Skin epidermis (tissue), 12 donors: ENCODE data around the gene HEPACAM.

Source experiments
- H3K27ac ChIP-seq, 21 experiments: fragments of 200-600 bp; sonication (generic) in 11 of 21; one replicate each; pipeline ENCODE4 v1.5.0; 2020; ENCODE audit warnings: mild to moderate bottlenecking in 3 of 21, inconsistent platforms in 2 of 21, moderate library complexity in 2 of 21
- H3K4me3 ChIP-seq, 7 experiments: fragments of 200-600 bp; sonication (generic) in 2 of 7; one replicate each; pipeline ENCODE4 v1.5.0; 2020; ENCODE audit warnings: inconsistent platforms in 2 of 7, mild to moderate bottlenecking in 2 of 7, moderate library complexity in 1 of 7

The HEPACAM gene

DNA sequence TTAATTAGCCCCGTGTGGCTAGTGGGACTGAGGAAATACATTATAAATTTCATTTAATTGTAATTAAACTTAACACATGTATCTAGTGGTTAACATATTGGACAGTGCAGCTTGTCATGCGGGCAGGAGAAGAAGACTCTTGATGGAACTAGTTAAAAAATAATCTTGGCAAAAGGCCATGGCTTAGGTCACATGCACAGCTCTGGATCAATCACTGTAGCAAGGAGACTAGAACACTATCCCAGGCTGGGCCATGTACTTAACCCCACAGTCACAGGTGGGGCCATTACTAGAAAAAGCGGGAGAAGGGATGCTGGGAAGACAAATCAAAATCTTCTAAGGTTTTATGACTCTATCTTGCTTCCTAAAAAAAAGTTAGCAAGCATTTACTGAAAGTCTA is 8.7 kb upstream of the HEPACAM start:
- H3K27ac ChIP-seq, result no peak overlapping the region

DNA sequence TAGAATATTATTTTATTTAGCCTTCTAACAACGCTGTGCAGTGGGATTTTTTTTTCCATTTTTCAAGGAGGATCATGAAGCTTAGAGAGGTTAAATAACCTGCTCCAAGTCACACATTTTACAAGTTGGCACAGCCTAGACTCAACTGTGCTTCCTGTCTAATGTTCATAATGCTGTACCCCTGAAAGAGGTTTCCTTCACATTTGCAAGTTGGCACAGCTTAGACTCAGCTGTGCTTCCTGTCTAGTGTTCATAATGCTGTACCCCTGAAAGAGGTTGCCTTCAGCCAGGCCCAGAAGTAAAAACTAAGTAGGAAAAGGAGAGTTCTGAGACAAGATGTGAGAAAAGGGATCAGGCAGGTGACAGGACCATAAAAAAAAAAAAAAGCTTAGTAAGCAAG is 7.9 kb upstream of the HEPACAM start:
- Histone ChIP-seq H3K27ac (no peak overlapping the region), H3K4me3 (no peak overlapping the region)

More for the DNA sequence above, 8.7 kb upstream of the HEPACAM start:
- H3K4me3 ChIP-seq, result no peak overlapping the region

DNA sequence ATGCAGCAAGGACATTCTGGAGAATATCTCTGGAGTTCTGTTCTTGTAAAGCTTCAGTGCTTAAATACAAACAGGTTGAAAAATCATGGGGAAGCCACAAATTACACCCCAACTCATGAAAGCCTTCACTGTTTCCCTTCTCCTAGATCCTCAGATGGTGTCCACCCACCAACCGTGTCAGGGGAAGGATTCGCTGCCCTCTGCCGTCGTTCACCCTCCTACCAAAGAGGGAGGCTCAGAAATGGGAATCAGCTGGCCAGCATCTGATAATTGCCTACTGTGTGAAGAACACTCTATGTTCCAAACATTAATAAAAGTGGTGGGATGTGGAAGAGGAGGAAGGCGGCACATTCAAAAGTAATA is 7.4 kb upstream of the HEPACAM start:
- Histone ChIP-seq H3K27ac (no peak overlapping the region), H3K4me3 (no peak overlapping the region)

DNA sequence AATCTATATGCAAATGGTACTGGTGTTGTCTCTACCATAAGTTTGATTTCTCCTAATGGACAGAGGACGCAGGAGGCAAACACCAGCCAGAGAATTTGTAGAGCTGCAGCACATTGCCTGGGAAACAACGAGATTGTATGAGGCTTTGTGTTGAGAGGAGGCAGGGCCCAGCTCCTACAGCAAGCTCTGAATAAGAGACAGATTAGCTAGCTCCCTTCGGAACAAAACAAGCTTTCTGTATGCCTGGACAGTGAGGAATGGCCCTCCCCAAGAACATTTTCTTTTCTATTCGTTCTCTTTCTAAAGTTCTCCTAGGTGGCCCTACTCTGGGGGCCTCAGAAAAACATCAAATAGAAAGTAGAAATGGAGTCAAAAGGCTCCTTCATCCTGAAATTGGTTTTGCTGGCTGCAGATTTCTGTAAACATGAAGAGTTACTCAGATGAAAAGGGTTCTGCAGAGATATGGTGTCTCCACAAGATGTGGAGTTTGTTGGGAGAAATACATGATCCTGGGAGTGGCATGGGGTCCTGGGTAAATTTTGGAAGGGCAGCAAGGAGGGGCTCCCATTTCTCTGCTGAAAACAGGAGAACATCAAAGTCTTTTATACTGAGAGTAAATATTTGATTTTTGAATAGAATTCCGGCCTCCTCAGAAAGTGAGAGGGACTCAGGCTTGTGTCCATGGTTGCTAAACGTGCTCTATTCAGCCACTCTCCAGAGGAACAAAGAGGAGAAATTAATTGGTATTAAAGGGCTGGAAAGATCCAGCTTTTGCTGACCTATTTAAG is 6.8 kb upstream of the HEPACAM start:
- Histone ChIP-seq H3K4me3 (no peak overlapping the region), H3K27ac (no peak overlapping the region)

DNA sequence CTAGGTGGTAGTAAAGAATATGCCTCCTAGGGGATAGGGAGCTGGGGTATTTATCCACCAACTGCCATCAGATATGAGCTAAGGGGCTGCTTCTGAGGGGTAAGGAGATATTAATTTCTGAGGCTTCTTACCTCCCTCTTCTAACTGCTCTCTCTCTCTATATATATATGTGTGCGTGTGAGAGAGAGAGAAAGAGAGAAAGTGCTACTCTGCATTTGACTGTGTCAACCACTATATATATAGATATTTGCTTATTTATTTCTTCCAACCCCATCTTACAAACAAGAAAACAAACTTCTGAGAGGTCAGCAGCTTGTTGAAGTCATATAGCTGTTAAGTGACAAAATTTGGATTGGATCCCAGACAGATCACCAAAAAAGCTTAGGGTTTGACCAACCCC is 5.9 kb upstream of the HEPACAM start:
- Histone ChIP-seq H3K4me3 (no peak overlapping the region), H3K27ac (no peak overlapping the region)

DNA sequence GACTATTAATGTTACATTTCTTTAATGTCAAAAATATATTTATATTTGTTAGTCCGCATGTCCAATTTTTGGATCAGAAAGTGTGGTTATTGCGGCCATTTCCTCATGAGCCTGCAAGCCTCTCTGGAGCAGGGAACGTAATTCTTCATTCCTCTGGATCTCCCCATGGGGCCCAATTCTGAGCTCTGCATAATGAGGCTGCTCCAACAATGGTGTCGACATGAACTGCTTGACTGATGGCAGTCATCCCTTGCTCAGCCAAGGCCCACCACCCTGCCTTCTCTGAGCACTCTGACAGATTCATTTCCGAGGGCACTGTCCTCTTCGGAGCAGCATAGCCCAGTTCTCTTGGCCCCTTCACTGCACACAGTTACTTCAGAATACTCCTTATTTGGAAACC is 3.1 kb upstream of the HEPACAM start:
- Histone ChIP-seq H3K4me3 (no peak overlapping the region), H3K27ac (no peak overlapping the region)

DNA sequence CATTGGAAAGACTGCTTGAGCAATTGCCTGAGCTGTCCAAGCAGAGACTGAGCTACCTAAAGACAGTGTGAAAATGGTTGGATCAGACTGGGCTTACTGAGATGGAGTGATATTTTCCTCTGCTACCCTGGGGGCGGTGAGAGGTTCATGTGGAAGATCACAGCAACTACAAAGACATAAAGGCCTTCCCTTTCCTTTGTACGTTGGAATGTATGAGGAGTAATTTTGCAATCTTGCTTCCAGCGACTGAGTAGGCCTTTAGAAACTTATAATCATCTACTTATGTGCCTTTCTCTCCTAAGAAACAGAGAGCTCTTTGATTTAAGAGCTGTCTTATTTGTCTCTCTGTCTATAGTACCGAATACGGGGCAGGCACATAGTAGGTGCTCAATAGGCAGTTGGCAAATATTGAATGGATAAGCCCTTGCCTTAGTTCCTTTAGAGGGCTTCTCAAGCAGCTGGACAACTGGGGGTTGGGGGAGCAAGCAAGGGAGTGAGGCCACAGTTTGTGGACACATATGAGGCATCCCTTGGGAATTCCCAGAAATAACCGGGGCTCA is 2.4 kb upstream of the HEPACAM start:
- Histone ChIP-seq H3K27ac (no peak overlapping the region), H3K4me3 (no peak overlapping the region)

DNA sequence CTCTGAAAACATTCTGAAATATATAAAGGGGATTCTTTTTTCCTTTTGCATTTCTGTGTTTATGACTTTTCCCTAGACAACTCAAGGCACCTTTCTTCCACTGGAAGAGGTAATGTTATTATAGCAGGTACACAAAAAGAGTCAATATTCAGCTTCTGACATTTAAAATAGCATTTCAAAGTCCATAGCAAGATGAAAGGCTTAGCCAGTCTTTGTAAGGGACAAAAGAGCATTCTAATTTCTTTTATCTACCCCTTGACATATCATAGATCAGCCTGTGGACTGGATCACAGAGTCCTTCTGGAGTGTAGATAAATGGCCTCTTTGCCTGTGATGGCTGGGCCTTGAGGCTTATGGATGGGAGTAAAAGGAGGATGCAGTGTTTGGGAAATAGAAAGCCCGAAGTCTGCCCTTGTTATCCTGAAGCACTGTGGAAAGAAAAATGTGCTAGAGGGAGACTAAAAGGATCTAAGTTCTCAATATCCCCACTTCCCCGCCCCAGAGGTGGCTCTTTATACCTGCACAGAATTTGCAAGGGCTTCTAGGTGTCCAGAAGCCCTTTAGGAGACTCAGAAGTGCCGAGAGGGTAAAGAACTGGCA is 1.6 kb upstream of the HEPACAM start:
- H3K27ac ChIP-seq, result no peak overlapping the region

DNA sequence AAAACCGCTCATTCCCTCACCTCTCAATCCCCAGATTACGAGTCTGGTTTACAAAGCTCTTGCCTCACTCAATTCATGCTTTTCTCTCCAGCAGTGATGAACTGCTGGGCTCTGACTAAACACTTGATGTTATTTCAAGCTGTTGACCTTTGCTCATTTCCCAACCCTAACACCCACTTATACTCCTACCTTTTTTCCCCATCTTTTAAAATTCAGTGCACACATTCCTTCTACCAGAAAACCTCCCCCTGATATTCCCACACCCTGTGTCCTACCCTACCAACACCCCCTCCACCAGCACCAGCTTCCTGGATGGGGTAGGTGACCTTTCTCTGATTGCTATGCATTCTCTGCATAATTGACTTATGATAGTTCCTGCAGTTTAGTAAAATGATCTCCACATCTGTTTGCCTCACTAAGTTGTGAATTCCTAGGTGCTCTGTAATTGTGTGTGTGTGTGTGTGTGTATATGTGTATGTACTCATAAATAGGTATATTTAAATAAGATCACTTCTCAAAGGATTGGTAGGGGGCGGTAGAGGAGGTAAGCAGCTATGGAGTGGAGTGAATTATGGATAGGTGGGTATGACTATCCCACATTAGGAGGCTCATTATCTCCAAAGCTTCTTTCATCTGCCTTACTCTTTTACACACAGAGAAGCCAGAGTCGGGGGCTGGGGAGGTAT is 842 bp downstream of the HEPACAM start:
- Histone ChIP-seq H3K27ac (no peak overlapping the region), H3K4me3 (no peak overlapping the region)

More for the DNA sequence above, 1.6 kb upstream of the HEPACAM start:
- no peak overlapping the region for H3K4me3 ChIP-seq

DNA sequence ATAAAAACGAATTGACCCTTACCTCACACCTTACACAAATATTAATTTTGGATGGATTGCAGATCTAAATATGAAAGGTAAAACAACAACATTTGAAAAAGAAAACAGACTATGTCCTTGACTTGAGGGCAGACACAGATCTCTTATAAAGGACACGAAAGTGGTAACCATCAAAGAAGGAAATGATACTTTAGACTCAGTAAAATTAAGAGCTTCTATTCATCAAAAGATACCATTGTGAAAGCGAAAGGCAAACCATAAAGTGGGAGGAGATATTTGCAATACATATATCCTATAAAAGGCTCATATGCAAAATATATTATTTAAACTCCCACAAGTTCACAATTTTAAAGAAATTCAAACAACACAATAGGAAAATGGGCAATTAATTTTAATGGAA is 5.0 kb downstream of the HEPACAM start:
- H3K4me3 ChIP-seq, result no peak overlapping the region
- H3K27ac ChIP-seq, result no peak overlapping the region

DNA sequence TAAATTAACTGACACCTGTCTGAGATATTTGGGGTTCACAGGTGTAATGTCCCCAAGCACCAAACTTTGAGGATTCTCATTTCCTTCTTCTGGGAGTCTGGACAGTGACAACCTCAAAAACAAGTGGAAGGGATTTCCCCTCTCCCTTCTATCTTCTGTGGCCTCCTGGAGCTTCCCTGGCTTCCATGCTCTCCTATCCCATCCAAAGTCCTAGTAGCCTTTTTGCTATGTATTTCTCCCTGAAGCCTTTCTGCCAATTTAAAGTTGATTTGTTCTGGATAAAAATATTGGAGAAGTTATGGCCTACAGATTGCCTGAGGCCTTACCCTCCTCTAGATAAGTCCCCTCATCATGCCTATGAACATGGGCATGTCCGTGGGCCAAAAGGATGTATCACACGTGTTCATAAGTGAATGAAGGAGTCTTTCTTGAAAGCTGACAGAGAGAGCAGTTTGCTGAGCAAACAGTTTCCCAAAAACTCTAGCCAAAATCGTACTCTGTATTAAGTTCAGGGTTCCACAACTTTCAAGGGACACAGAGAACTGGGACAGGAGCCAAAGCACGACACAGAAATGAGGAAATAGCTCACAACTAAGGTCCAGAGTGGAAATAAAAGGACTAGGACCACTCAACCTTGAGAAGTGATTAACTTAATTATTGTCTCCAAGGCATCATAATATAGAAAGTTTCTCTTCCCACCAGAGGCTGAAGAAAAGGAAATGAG is 6.7 kb downstream of the HEPACAM start:
- H3K4me3 ChIP-seq, result no peak overlapping the region
- no peak overlapping the region for H3K27ac ChIP-seq

DNA sequence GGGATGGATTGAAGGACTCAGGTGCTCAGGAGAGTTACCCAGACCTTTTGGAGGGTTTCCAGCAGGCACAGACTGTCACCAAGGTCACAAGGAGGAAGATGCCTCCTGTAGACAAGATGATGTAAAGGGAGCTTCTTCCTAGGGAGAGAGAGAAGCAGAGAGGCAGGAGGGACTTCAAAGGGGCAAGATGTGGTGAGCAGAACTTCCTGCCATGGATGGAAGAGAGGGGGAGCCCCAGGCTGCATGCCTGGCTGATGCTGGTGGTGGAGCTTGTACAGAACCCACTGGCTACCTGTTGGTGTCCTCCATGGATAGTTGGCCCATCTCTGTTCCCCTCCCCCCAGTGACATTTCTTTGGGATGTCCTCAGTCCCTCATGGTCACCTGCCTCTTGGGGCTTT is 12.6 kb downstream of the HEPACAM start:
- no peak overlapping the region for H3K4me3 ChIP-seq
- H3K27ac ChIP-seq, result no peak overlapping the region

DNA sequence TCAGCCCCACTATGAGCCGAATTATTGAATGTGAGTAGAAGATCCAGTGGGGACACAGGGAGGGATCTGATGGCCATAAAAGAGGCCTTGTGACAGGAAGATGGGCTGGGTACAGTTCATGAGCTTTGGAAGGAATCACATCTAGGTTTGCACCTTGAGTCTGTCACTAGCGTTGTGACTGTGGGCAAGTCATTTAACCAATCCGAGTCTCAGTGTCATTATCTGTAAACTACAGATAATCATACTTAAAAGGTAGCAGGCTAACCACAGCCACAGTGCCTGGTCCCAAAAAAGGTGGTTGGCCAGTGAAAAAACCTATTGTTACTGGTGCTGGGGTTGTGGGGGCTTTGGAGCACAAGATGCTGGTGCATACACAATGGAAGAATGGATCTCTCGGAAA is 13.0 kb downstream of the HEPACAM start:
- Histone ChIP-seq H3K27ac (no peak overlapping the region), H3K4me3 (no peak overlapping the region)

DNA sequence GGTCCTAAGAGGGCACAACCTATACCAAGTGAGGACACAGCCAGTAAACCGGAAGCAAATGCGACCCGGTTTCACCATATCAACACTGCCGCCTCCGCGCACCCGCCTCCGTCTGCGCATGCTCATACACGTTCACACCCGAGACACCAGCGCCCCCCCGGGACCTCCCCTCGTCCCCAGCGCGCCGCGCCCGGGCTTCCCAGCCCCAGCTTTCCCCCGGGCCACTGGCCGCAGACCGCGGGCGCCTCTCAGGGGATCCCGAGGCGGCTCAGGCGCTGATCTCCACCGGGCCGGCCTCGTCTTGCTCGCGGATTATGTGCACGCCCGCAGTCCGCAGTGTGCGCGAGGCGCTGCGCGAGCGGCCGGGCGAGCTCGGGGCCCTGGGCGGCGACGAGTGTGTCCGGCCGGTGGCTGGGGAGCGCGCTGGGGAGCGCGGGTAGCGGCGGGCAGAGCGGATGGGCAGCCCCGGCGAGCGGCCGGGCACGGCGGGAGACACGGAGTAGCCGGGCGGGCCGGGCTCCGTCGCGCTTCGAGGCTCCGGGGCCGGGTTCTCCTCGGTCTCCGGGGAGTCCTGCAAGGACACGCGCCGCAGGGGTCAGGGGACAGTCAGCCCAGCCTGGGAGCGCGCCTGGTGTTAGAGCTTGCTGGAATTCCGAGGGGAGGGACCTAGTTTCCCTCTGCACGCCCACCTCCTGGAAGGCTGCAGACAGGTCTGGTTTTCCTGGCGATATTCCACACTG is 14.8 kb downstream of the HEPACAM start:
- Histone ChIP-seq H3K27ac (peak overlapping the region in 11 of 21 experiments; percentile 3 to 73 (median 31)), H3K4me3 (peak overlapping the region; percentile 18 to 46 (median 32))

DNA sequence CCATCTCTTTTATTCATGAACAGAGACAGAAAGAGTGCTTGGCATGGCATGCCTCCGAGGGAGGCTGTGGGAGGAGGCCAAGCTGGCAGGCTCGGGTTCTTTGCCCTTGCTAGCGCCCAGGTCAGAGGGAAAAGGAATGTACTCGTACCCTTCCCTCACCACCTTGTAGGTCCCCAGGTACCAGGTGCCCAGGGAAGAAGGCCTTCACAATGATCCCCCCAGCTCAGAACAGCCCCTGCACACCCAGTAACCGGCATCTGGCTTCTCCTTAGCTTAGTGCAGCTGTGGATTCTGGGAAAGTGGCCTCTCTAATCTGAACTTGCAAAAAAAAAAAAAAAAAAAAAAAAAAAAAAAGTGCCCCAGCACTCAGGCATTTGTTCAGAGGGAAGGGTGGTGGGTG is 15.5 kb downstream of the HEPACAM start:
- peak overlapping the region in 1 of 21 experiments; percentile 73 for H3K27ac ChIP-seq
- peak overlapping the region in 1 of 7 experiments; percentile 35 for H3K4me3 ChIP-seq

DNA sequence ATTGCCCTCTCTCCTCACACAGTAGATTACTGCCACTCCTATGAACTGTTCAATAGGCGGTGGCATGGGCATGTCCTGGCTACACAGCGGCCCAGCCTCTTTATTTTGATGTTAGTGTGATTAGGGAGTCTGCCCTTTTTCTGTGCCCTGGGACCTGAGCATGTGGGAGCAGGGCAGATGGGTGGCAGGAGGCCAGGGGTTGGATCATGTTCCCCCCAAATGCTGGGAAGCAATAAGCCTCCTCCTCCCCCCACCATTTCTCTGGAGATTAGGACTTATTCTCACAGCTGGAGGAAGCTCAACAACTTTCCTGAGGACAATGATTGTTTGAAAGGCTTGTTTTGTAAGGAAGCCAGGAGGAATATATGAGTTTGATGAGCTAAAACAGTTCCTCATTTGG is 15.9 kb downstream of the HEPACAM start:
- Histone ChIP-seq H3K4me3 (no peak overlapping the region), H3K27ac (no peak overlapping the region)

DNA sequence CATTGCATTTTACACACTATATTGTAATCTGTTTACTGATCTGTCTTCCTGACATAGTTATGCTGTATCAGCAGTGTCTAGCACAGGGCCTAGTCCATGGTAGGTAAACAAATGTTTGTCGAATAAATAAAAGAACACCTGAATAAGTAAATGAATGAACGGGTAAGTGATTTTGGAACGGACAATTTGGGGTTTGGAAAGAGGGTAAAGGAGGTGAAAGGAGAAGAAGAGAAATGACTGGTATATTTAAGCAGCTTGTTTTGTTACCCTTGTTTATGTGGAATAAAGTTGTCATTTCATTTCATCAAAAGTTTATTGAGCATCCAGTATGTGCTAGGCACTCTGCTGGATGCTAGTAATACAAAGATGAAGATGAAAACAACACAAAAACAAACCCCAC is 16.9 kb downstream of the HEPACAM start, which contains the start of gene HEPN1:
Gene HEPN1, plus strand, starts transcription at position 301 of the 400 bp plus-strand sequence.
- H3K27ac ChIP-seq, result no peak within 1 kb of the TSS
- no peak within 1 kb of the TSS for H3K4me3 ChIP-seq

DNA sequence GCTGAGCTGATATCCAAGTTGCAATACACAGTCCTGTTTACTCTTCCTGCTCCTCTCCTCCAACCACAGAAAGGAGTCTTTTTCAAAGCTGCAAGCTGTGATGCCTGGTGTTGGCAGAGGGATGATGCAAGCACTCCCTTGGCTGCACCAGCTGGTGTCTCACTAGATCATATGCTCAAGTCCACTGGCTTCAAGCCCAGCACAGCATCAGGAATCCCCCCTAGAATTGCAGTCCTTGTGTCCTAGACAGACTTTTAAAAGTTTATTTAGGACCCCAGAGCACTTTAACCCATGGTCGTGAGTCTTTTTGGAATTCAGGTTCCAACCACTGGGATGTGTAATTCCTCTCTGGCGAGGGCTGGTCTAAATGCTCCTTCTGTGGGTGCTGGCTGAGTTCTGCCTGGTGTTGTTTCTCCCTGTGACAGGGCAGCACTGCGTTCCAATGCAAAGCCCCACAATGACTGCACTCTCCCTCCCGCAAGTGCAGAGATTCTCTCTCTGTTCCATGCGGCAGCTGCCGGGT is 18.7 kb downstream of the HEPACAM start:
- no peak overlapping the region for H3K27ac ChIP-seq
- no peak overlapping the region for H3K4me3 ChIP-seq

DNA sequence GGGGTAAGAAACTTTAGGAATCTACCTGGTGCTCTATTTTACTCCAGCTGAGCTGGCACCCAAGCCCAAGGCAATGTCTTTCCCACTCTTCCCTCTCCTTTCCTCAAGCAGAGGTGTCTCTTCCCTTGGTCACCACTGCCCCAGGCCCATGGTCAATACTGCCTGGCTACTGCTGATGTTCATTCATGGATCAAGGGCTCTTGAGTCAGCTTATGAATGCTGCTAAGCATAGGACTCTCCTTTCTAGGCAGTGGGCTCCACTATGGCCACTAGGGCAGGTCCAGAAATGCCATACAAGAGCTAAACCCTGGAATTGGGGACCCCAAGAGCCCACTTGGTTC is 19.5 kb downstream of the HEPACAM start:
- no peak overlapping the region for H3K27ac ChIP-seq

More for the DNA sequence above, 19.5 kb downstream of the HEPACAM start:
- no peak overlapping the region for H3K4me3 ChIP-seq
